Fibroblast of peridontal ligament (primary cell): ENCODE results near the gene STK4.

ENCODE experiments used
- DNase-seq: peaks from one replicate; pipeline ENCODE4 v3.0.0-alpha.2; 2010; ENCODE audit errors: extremely low read depth

Gene STK4

GRCh38 chr20:44966030-44966961, at the start of gene STK4:
STK4 (plus strand) TSS chr20:44966512; CDS start chr20:44966569, 57 bp downstream.
- peak; percentile 83 for DNase-seq

- DNase-seq: no peak
Observed at GRCh38 chr20:44916586-44916985, 49.7 kb upstream of the STK4 start.

- no peak for DNase-seq
Observed at GRCh38 chr20:44917399-44917798, 48.9 kb upstream of the STK4 start.

- no peak for DNase-seq
Observed at GRCh38 chr20:44918342-44918741, 48.0 kb upstream of the STK4 start.

GRCh38 chr20:44918761-44919160, 47.6 kb upstream of the STK4 start:
- no peak for DNase-seq

GRCh38 chr20:44921447-44921846, 44.9 kb upstream of the STK4 start:
- DNase-seq: no peak

- no peak for DNase-seq
Observed at GRCh38 chr20:44924541-44924940, 41.8 kb upstream of the STK4 start.

GRCh38 chr20:44928595-44928994, 37.7 kb upstream of the STK4 start:
- no peak for DNase-seq

GRCh38 chr20:44930517-44931168, 35.7 kb upstream of the STK4 start:
- no peak for DNase-seq

- no peak for DNase-seq
Observed at GRCh38 chr20:44931911-44932310, 34.4 kb upstream of the STK4 start.

- no peak for DNase-seq
Observed at GRCh38 chr20:44932916-44933315, 33.4 kb upstream of the STK4 start.

- no peak for DNase-seq
Observed at GRCh38 chr20:44936510-44936909, 29.8 kb upstream of the STK4 start.

- no peak for DNase-seq
Observed at GRCh38 chr20:44938637-44939036, 27.7 kb upstream of the STK4 start.

GRCh38 chr20:44941120-44941691, 25.1 kb upstream of the STK4 start:
- no peak for DNase-seq

GRCh38 chr20:44942264-44942973, 23.9 kb upstream of the STK4 start:
- no peak for DNase-seq

GRCh38 chr20:44943828-44944227, 22.5 kb upstream of the STK4 start:
- no peak for DNase-seq

GRCh38 chr20:44945261-44945660, 21.1 kb upstream of the STK4 start:
- no peak for DNase-seq

- DNase-seq: peak; percentile 30
Observed at GRCh38 chr20:44946271-44946852, 19.9 kb upstream of the STK4 start.

- no peak for DNase-seq
Observed at GRCh38 chr20:44948107-44948506, 18.2 kb upstream of the STK4 start.

- DNase-seq: no peak
Observed at GRCh38 chr20:44948513-44948912, 17.8 kb upstream of the STK4 start.

- no peak for DNase-seq
Observed at GRCh38 chr20:44950368-44950767, 15.9 kb upstream of the STK4 start.

GRCh38 chr20:44952731-44953130, 13.6 kb upstream of the STK4 start:
- DNase-seq: no peak
